Measurements from ENCODE around the gene THSD7A. TPM values are rescaled to one million over a fixed set of nuclear protein-coding genes. Genes with fewer than 3 reads are reported as not detected.

Gene THSD7A
- total RNA-seq, 4 donors from 2014 or later, result 16.2 to 36.4 (median 21.5) TPM

- H3K36me3 ChIP-seq, result no peaks in the 10 kb centered on the region
- H3K27me3 ChIP-seq, result no peaks in the 10 kb centered on the region
- H3K9me3 ChIP-seq, result no peaks in the 10 kb centered on the region
- intact Hi-C loops (cut with DNase I; ENCODE audit: low total_unique reads), result no loop called here
- no peak overlapping the region for H3K4me3 ChIP-seq
- H3K27ac ChIP-seq, result no peak overlapping the region
- TF ChIP-seq, protein P1, sequence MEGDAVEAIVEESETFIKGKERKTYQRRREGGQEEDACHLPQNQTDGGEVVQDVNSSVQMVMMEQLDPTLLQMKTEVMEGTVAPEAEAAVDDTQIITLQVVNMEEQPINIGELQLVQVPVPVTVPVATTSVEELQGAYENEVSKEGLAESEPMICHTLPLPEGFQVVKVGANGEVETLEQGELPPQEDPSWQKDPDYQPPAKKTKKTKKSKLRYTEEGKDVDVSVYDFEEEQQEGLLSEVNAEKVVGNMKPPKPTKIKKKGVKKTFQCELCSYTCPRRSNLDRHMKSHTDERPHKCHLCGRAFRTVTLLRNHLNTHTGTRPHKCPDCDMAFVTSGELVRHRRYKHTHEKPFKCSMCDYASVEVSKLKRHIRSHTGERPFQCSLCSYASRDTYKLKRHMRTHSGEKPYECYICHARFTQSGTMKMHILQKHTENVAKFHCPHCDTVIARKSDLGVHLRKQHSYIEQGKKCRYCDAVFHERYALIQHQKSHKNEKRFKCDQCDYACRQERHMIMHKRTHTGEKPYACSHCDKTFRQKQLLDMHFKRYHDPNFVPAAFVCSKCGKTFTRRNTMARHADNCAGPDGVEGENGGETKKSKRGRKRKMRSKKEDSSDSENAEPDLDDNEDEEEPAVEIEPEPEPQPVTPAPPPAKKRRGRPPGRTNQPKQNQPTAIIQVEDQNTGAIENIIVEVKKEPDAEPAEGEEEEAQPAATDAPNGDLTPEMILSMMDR (IDR thresholded peaks at IDR 0.05), result no peak
- no peak for TF ChIP-seq POLR2A (IDR thresholded peaks at IDR 0.05)
- no peak for DNase-seq
- H3K4me1 ChIP-seq, result no peaks in the 10 kb centered on the region
These were observed 394.0 kb downstream of the THSD7A start for GRCh38 chr7:11437994-11438393.

GRCh38 chr7:11436773-11437524, 395.0 kb downstream of the THSD7A start:
- Histone ChIP-seq H3K27ac (no peak overlapping the region), H3K9me3 (no peaks in the 10 kb centered on the region), H3K27me3 (no peaks in the 10 kb centered on the region), H3K36me3 (no peaks in the 10 kb centered on the region), H3K4me3 (no peak overlapping the region), H3K4me1 (no peaks in the 10 kb centered on the region)
- no peak for DNase-seq
- TF ChIP-seq, protein P1 (IDR thresholded peaks at IDR 0.05), result no peak
- no peak for TF ChIP-seq POLR2A (IDR thresholded peaks at IDR 0.05)
- intact Hi-C loops (cut with DNase I; ENCODE audit: low total_unique reads), result no loop called here

GRCh38 chr7:11436316-11436715, 395.7 kb downstream of the THSD7A start:
- no peaks in the 10 kb centered on the region for H3K27me3 ChIP-seq
- H3K4me3 ChIP-seq, result no peak overlapping the region
- intact Hi-C loops (cut with DNase I; ENCODE audit: low total_unique reads), result no loop called here
- H3K9me3 ChIP-seq, result no peaks in the 10 kb centered on the region
- DNase-seq, result no peak
- H3K36me3 ChIP-seq, result no peaks in the 10 kb centered on the region
- H3K4me1 ChIP-seq, result no peaks in the 10 kb centered on the region
- H3K27ac ChIP-seq, result no peak overlapping the region
- TF ChIP-seq, protein P1 (IDR thresholded peaks at IDR 0.05), result no peak

DNA sequence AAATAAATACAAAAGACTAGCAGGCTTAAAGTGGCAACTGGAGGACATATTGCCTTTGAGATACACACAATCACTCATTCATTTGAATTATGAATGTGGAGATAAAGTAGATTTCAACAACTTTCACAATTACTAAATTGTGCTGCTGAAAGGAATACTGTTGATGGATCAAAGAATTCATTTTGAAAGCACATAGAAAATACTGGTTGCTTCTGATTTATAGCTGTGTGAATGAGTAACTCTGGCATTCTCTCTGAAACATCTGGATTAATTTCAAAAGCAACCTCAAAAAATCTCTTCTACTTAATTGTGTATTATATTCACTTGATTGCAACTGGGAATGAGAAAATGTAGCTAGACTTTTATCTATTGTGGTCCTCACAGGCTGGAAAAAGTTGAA, 397.6 kb downstream of the THSD7A start:
- no peak overlapping the region for H3K27ac ChIP-seq
- intact Hi-C loops (cut with DNase I; ENCODE audit: low total_unique reads), result no loop called here
- H3K9me3 ChIP-seq, result no peaks in the 10 kb centered on the region

GRCh38 chr7:11430841-11431240, 401.2 kb downstream of the THSD7A start:
- no peaks in the 10 kb centered on the region for H3K9me3 ChIP-seq
- no peaks in the 10 kb centered on the region for H3K4me1 ChIP-seq
- DNase-seq, result no peak
- H3K27ac ChIP-seq, result no peak overlapping the region
- H3K36me3 ChIP-seq, result no peaks in the 10 kb centered on the region
- intact Hi-C loops (cut with DNase I; ENCODE audit: low total_unique reads), result no loop called here
- H3K4me3 ChIP-seq, result no peak overlapping the region
- no peak for TF ChIP-seq POLR2A (IDR thresholded peaks at IDR 0.05)
- TF ChIP-seq, protein P1 (IDR thresholded peaks at IDR 0.05), result no peak
- H3K27me3 ChIP-seq, result no peaks in the 10 kb centered on the region

More for the DNA sequence above, 397.6 kb downstream of the THSD7A start:
- TF ChIP-seq, protein P1 (IDR thresholded peaks at IDR 0.05), result no peak
- no peak for TF ChIP-seq POLR2A (IDR thresholded peaks at IDR 0.05)
- H3K36me3 ChIP-seq, result no peaks in the 10 kb centered on the region
- H3K27me3 ChIP-seq, result no peaks in the 10 kb centered on the region
- no peak overlapping the region for H3K4me3 ChIP-seq
- no peaks in the 10 kb centered on the region for H3K4me1 ChIP-seq
- DNase-seq, result no peak
